ENCODE data around the gene SMIM8. TPM values are rescaled to one million over a fixed set of nuclear protein-coding genes. Genes with fewer than 3 reads are reported as not detected.

Gene SMIM8
- polyA plus RNA-seq, 1 donor (not counting 4 experiments of a cell fraction or from before 2014, with no cell fraction given): 7.6 TPM

GRCh38 chr6:87282743-87283142 is 39.6 kb upstream of the SMIM8 start:
- H3K4me3 ChIP-seq (ENCODE audit: control insufficient read depth in 2 of 3, extremely low read depth in 1 of 3, insufficient read depth in 2 of 3, low read depth in 1 of 3, low read length in 3 of 3): no peak overlapping the region
- no peak overlapping the region for H3K4me2 ChIP-seq (ENCODE audit: control insufficient read depth, extremely low read depth, insufficient read depth, low read depth, low read length)
- H3K36me3 ChIP-seq (ENCODE audit: control insufficient read depth in 2 of 2, extremely low read depth in 1 of 2, insufficient read depth in 2 of 2, low read length in 2 of 2): no peaks in the 10 kb centered on the region
- no peak overlapping the region for H3K9ac ChIP-seq (ENCODE audit: control insufficient read depth, extremely low read depth, insufficient read depth, low read length)
- no peaks in the 10 kb centered on the region for H3K9me3 ChIP-seq (ENCODE audit: control insufficient read depth, low read depth, low read length)
- dilution Hi-C loops (cut with MboI; ENCODE audit: extremely low pct_ligation_motif_present, low sequenced_read_pairs): no loop called here
- no peaks in the 10 kb centered on the region for H3K9me1 ChIP-seq (ENCODE audit: control insufficient read depth, extremely low read depth, insufficient read depth, low read length)
- no peaks in the 10 kb centered on the region for H3K79me2 ChIP-seq (ENCODE audit: control insufficient read depth, insufficient read depth, low read length)
- H3K4me1 ChIP-seq (ENCODE audit: control insufficient read depth, extremely low read depth, insufficient read depth, low read length): no peaks in the 10 kb centered on the region
- no peak overlapping the region for H3K27ac ChIP-seq (ENCODE audit: control insufficient read depth, insufficient read depth, low read length)
- no peak for FAIRE-seq
- H2AFZ ChIP-seq (ENCODE audit: control insufficient read depth, low read length): no peak overlapping the region
- no peak for TF ChIP-seq EZH2 (IDR thresholded peaks at IDR 0.05; ENCODE audit: low read length)
- TF ChIP-seq CTCF (optimal IDR thresholded peaks at IDR 0.05 in 1 of 3, IDR thresholded peaks at IDR 0.05 in 1 of 3, conservative IDR thresholded peaks at IDR 0.05 in 1 of 3; ENCODE audit: extremely low read depth in 1 of 3, insufficient read depth in 2 of 3, low read length in 3 of 3): no peak
- H3K27me3 ChIP-seq (ENCODE audit: control insufficient read depth, extremely low read depth, insufficient read depth, low read length): no peaks in the 10 kb centered on the region
- no peaks in the 10 kb centered on the region for H4K20me1 ChIP-seq (ENCODE audit: control insufficient read depth, extremely low read depth, insufficient read depth, low read length)
- DNase-seq (ENCODE audit: low read depth, low spot score): no peak

- H3K4me2 ChIP-seq (ENCODE audit: control insufficient read depth, extremely low read depth, insufficient read depth, low read depth, low read length): no peak overlapping the region
- H3K9ac ChIP-seq (ENCODE audit: control insufficient read depth, extremely low read depth, insufficient read depth, low read length): no peak overlapping the region
- no peaks in the 10 kb centered on the region for H4K20me1 ChIP-seq (ENCODE audit: control insufficient read depth, extremely low read depth, insufficient read depth, low read length)
- DNase-seq (ENCODE audit: low read depth, low spot score): no peak
- no peaks in the 10 kb centered on the region for H3K79me2 ChIP-seq (ENCODE audit: control insufficient read depth, insufficient read depth, low read length)
- H3K36me3 ChIP-seq (ENCODE audit: control insufficient read depth in 2 of 2, extremely low read depth in 1 of 2, insufficient read depth in 2 of 2, low read length in 2 of 2): no peaks in the 10 kb centered on the region
- no peaks in the 10 kb centered on the region for H3K9me1 ChIP-seq (ENCODE audit: control insufficient read depth, extremely low read depth, insufficient read depth, low read length)
- H3K27me3 ChIP-seq (ENCODE audit: control insufficient read depth, extremely low read depth, insufficient read depth, low read length): no peaks in the 10 kb centered on the region
- H2AFZ ChIP-seq (ENCODE audit: control insufficient read depth, low read length): no peak overlapping the region
- dilution Hi-C loops (cut with MboI; ENCODE audit: extremely low pct_ligation_motif_present, low sequenced_read_pairs): no loop called here
- FAIRE-seq: no peak
- no peak for TF ChIP-seq EZH2 (IDR thresholded peaks at IDR 0.05; ENCODE audit: low read length)
- no peak for TF ChIP-seq CTCF (optimal IDR thresholded peaks at IDR 0.05 in 1 of 3, IDR thresholded peaks at IDR 0.05 in 1 of 3, conservative IDR thresholded peaks at IDR 0.05 in 1 of 3; ENCODE audit: extremely low read depth in 1 of 3, insufficient read depth in 2 of 3, low read length in 3 of 3)
- H3K9me3 ChIP-seq (ENCODE audit: control insufficient read depth, low read depth, low read length): no peaks in the 10 kb centered on the region
- no peaks in the 10 kb centered on the region for H3K4me1 ChIP-seq (ENCODE audit: control insufficient read depth, extremely low read depth, insufficient read depth, low read length)
- no peak overlapping the region for H3K4me3 ChIP-seq (ENCODE audit: control insufficient read depth in 2 of 3, extremely low read depth in 1 of 3, insufficient read depth in 2 of 3, low read depth in 1 of 3, low read length in 3 of 3)
- no peak overlapping the region for H3K27ac ChIP-seq (ENCODE audit: control insufficient read depth, insufficient read depth, low read length)
Observed at GRCh38 chr6:87283461-87283860, 38.9 kb upstream of the SMIM8 start.
